MCF 10A (cell line): Measurements from ENCODE around the gene PTPRG. TPM values are rescaled to one million over a fixed set of nuclear protein-coding genes. Genes with fewer than 3 reads are reported as not detected.
A peak's percentile ranks its signal among the peaks of the same experiment; 100 is the strongest.

Experiments used
- BruUV-seq: library from RNA; stranded (reverse); fragments of 400-500 nt; replicated peaks from 2 replicates; lab custom pipeline; 2021; lab: Mats Ljungman, UMichigan
- CTCF ChIA-PET: fragments of 300-600 bp; sonication (Branson Sonifier 250); formaldehyde crosslinking; extraction: SDS; loops from one replicate; lab custom pipeline; 2021; ENCODE audit warnings: antibody characterized with exemption, inconsistent platforms; lab: Yijun Ruan, JAX
- POLR2A ChIA-PET: fragments of 300-600, 350-650 bp; sonication (Branson Sonifier 250); formaldehyde crosslinking; extraction: SDS; loops from one replicate; lab custom pipeline; 2020; ENCODE audit warnings: antibody characterized with exemption, inconsistent platforms; lab: Yijun Ruan, JAX
- DNase-seq: peaks from one replicate; pipeline ENCODE4 v3.0.0-alpha.2; 2018; ENCODE audit not compliant: unreplicated experiment
- H3K27ac Mint-ChIP-seq: one replicate; pipeline ENCODE4 v1.8.0; 2022; ENCODE audit warnings: mild to moderate bottlenecking, low read depth, mixed read lengths; ENCODE audit not compliant: unreplicated experiment
- H3K27me3 Mint-ChIP-seq: one replicate; pipeline ENCODE4 v1.8.0; 2022; ENCODE audit warnings: mixed read lengths; ENCODE audit not compliant: insufficient read depth, unreplicated experiment
- H3K36me3 Mint-ChIP-seq: one replicate; pipeline ENCODE4 v1.8.0; 2022; ENCODE audit warnings: mild to moderate bottlenecking, moderate library complexity, mixed read lengths; ENCODE audit not compliant: insufficient read depth, unreplicated experiment
- H3K4me1 Mint-ChIP-seq: one replicate; pipeline ENCODE4 v1.8.0; 2022; ENCODE audit warnings: mixed read lengths; ENCODE audit not compliant: insufficient read depth, unreplicated experiment
- H3K4me3 Mint-ChIP-seq: one replicate; pipeline ENCODE4 v1.8.0; 2022; ENCODE audit warnings: mild to moderate bottlenecking, moderate library complexity, mixed read lengths; ENCODE audit not compliant: unreplicated experiment
- H3K9me3 Mint-ChIP-seq: one replicate; pipeline ENCODE4 v1.8.0; 2022; ENCODE audit warnings: mixed read lengths; ENCODE audit not compliant: unreplicated experiment
- intact Hi-C: fragments of 100-400 bp; cut with micrococcal nuclease; formaldehyde crosslinking; loops from 2 replicates; pipeline ENCODE4 v1.14.1; 2022
- total RNA-seq: library from RNA; stranded (reverse); gene quantifications from 2 replicates; pipeline ENCODE4 v1.2.3, GENCODE V29; 2022
- TF ChIP-seq, protein P1 (sequence below): fragments of 200-600 bp; IDR thresholded peaks from one replicate; pipeline ENCODE4 v1.8.0; 2022; ENCODE audit warnings: antibody characterized with exemption, mild to moderate bottlenecking; ENCODE audit not compliant: unreplicated experiment

PTPRG gene
- total RNA-seq, 1 experiment from 2014 or later: 54.5 TPM

DNA sequence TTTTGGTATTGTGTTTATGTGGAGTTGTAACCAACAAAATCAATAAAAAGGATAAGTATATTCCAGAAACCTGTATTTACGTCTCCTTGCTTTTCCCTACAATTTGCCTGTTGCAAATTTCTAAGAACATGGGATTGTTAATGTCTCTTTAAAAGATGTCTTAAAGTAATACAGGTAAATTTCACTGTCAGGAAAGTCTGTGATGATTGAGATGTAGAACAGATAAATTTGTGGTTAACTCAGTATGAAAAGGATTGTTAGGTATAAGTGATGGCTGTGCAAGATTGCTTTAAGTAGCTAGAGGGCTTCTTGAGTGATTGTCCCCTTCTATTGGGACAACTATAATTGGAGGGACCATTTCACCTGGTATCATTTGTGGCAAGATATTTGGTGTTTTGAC lies 6.8 kb downstream of the PTPRG start:
- Mint-ChIP-seq H3K4me3 (no peak overlapping the region), H3K4me1 (peaks cover 62% of the 10 kb centered on the region), H3K27me3 (no peaks in the 10 kb centered on the region), H3K27ac (no peak overlapping the region), H3K36me3 (peaks cover 12% of the 10 kb centered on the region), H3K9me3 (no peaks in the 10 kb centered on the region)
- intact Hi-C loops: loop anchor here (10.0 kb wide), 1 partner anchor 207 kb away; no protein-coding TSS in a partner anchor
- TF ChIP-seq, protein P1, sequence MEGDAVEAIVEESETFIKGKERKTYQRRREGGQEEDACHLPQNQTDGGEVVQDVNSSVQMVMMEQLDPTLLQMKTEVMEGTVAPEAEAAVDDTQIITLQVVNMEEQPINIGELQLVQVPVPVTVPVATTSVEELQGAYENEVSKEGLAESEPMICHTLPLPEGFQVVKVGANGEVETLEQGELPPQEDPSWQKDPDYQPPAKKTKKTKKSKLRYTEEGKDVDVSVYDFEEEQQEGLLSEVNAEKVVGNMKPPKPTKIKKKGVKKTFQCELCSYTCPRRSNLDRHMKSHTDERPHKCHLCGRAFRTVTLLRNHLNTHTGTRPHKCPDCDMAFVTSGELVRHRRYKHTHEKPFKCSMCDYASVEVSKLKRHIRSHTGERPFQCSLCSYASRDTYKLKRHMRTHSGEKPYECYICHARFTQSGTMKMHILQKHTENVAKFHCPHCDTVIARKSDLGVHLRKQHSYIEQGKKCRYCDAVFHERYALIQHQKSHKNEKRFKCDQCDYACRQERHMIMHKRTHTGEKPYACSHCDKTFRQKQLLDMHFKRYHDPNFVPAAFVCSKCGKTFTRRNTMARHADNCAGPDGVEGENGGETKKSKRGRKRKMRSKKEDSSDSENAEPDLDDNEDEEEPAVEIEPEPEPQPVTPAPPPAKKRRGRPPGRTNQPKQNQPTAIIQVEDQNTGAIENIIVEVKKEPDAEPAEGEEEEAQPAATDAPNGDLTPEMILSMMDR: no peak
- no peak for DNase-seq
- ChIA-PET CTCF (no interaction called here), POLR2A (interaction anchor here (1.2 kb wide), 1 partner anchor 149 kb away, joined by 4 read pairs; no protein-coding TSS in a partner anchor)
- BruUV-seq: no TSS peak

DNA sequence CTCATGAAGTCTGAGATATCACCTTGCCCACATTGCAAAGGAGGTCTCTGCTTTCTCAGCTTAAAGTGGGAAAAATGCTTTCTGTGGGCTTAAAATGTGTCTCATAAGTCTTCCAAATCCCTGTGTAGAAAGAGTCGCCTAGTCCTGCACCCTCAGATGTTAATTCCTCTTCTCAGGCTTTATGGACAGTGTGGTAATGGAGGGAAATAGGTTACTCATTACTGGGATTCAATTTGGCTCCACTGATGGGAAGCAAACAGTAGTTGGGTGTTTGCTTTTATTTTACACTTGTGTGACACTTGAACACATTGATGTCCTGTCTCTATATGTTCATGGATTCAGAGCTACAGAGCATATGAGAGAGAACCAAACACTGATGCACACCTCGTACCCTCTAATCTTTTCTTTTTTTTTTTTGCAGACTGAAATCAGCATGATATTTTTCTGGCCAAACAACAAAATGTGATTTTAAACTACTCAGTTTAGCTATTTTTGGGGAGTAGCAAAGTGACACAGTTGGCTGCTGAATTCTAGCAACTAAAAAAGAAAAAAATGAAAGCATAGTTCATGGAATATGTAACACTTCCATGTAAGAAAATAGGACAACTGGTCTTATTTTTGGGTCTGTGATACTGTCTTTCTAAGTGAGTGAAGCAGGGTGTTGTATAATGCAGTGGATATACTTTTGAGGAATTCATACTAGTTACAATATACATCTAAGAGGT lies 8.6 kb downstream of the PTPRG start:
- no peaks in the 10 kb centered on the region for H3K27me3 Mint-ChIP-seq
- peak overlapping the region; percentile 59 for H3K27ac Mint-ChIP-seq
- H3K9me3 Mint-ChIP-seq: no peaks in the 10 kb centered on the region
- H3K4me3 Mint-ChIP-seq: no peak overlapping the region
- TF ChIP-seq, protein P1: no peak
- H3K4me1 Mint-ChIP-seq: peaks cover 77% of the 10 kb centered on the region
- H3K36me3 Mint-ChIP-seq: peaks cover 17% of the 10 kb centered on the region
- BruUV-seq: no TSS peak
- DNase-seq: no peak
- ChIA-PET POLR2A (interaction anchor here (7.0 kb wide), 1 partner anchor 7 kb away, joined by 76 read pairs; the partner anchor contains the start of gene PTPRG), CTCF (interaction anchor here (1.3 kb wide), 1 partner anchor 288 kb away, joined by 3 read pairs; no protein-coding TSS in a partner anchor)
- intact Hi-C loops: loop anchor here (10.0 kb wide), 1 partner anchor 205 kb away; no protein-coding TSS in a partner anchor

DNA sequence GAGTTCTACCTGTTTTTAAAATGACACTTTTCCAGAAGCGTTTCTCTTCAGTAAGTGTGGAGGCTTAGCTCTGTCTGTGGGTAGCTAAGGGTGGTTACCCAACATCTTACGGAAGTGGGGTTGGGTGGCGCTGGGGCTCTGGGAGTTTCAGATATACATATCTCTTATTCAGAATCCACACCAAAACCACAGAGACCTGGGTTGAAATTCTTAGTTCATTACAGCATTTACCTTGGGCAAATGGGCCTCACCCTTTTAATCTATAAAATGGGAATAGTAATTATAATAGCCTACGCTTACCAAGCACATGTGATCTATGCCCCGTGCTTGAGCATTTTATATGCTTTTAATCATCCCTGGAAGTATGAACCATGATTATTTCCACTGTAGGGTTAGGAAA lies 9.4 kb downstream of the PTPRG start:
- no peak overlapping the region for H3K4me3 Mint-ChIP-seq
- H3K4me1 Mint-ChIP-seq: peaks cover 73% of the 10 kb centered on the region
- TF ChIP-seq, protein P1: no peak
- peak; percentile 52 for DNase-seq
- CTCF ChIA-PET: interaction anchor here (0.7 to 1.3 kb wide), 2 partner anchors 287 to 521 kb away, joined by 3 read pairs; no protein-coding TSS in a partner anchor
- peak overlapping the region; percentile 59 for H3K27ac Mint-ChIP-seq
- H3K27me3 Mint-ChIP-seq: no peaks in the 10 kb centered on the region
- intact Hi-C loops: no loop called here
- H3K9me3 Mint-ChIP-seq: no peaks in the 10 kb centered on the region
- H3K36me3 Mint-ChIP-seq: peaks cover 20% of the 10 kb centered on the region
- POLR2A ChIA-PET: interaction anchor here (0.6 to 7.0 kb wide), 2 partner anchors 8 to 300 kb away, joined by 3 to 76 read pairs; partner anchors contain the start of gene PTPRG
- no TSS peak for BruUV-seq
